MM.1S (cell line): Measurements from ENCODE around the gene DIPK1B.

ENCODE experiments used
- DNase-seq: peaks from one replicate; pipeline ENCODE4 v3.0.0-alpha.2; 2015
- H2AFZ ChIP-seq: fragments of 300-600 bp; sonication (generic); 2 replicates; pipeline ENCODE4 v1.6.0; 2016; ENCODE audit warnings: antibody characterized with exemption, low read length
- H3F3A ChIP-seq: fragments of 300-600 bp; sonication (generic); 2 replicates; pipeline ENCODE4 v1.6.1; 2016; ENCODE audit warnings: mild to moderate bottlenecking, antibody characterized with exemption, low read length, moderate library complexity, mixed read lengths; ENCODE audit not compliant: insufficient read depth
- H3K27ac ChIP-seq: fragments of 300-600 bp; sonication (generic); 2 replicates; pipeline ENCODE4 v1.5.1; 2016; ENCODE audit warnings: mild to moderate bottlenecking, low read length
- H3K27me3 ChIP-seq: fragments of 300-600 bp; sonication (generic); replicated peaks from 2 replicates; pipeline ENCODE4 v1.6.0; 2016; ENCODE audit warnings: low read length; ENCODE audit not compliant: insufficient read depth
- H3K36me3 ChIP-seq: fragments of 300-600 bp; sonication (generic); replicated peaks from 2 replicates; pipeline ENCODE4 v1.6.1; 2016; ENCODE audit warnings: mild to moderate bottlenecking, low read length, mixed read lengths; ENCODE audit not compliant: insufficient read depth
- H3K4me1 ChIP-seq: fragments of 300-600 bp; sonication (generic); 2 replicates; pipeline ENCODE4 v1.6.1; 2016; ENCODE audit warnings: low read length, mixed read lengths
- H3K4me2 ChIP-seq: fragments of 300-600 bp; sonication (generic); 2 replicates; pipeline ENCODE4 v1.6.0; 2016; ENCODE audit warnings: low read depth, low read length
- H3K4me3 ChIP-seq: fragments of 300-600 bp; sonication (generic); 2 replicates; pipeline ENCODE4 v1.5.1; 2016; ENCODE audit warnings: low read length, mixed read lengths
- H3K79me2 ChIP-seq: fragments of 300-600 bp; sonication (generic); 2 replicates; pipeline ENCODE4 v1.6.1; 2016; ENCODE audit warnings: mixed run types, low read length, mixed read lengths
- H3K9ac ChIP-seq: fragments of 300-600 bp; sonication (generic); 2 replicates; pipeline ENCODE4 v1.6.1; 2016; ENCODE audit warnings: low read length, mixed read lengths
- H3K9me2 ChIP-seq: fragments of 300-600 bp; sonication (generic); replicated peaks from 2 replicates; pipeline ENCODE4 v1.6.1; 2016; ENCODE audit warnings: mild to moderate bottlenecking, low read length, mixed read lengths; ENCODE audit not compliant: insufficient read depth
- H3K9me3 ChIP-seq: fragments of 300-600 bp; sonication (generic); replicated peaks from 2 replicates; pipeline ENCODE4 v1.6.1; 2016; ENCODE audit warnings: mild to moderate bottlenecking, low read length, mixed read lengths; ENCODE audit not compliant: insufficient read depth
- H4K20me1 ChIP-seq: fragments of 300-600 bp; sonication (generic); 2 replicates; pipeline ENCODE4 v1.6.1; 2016; ENCODE audit warnings: mild to moderate bottlenecking, low read length, moderate library complexity, mixed read lengths; ENCODE audit not compliant: insufficient read depth
- EZH2 ChIP-seq: fragments of 300-600 bp; sonication (generic); optimal IDR thresholded peaks from 2 replicates; pipeline ENCODE3; 2017; ENCODE audit warnings: low read depth, mild to moderate bottlenecking, antibody characterized with exemption, low read length, mixed read lengths
- EZH2phosphoT487 ChIP-seq: fragments of 300-600 bp; sonication (generic); IDR thresholded peaks from 2 replicates; pipeline ENCODE4 v1.6.1; 2018; ENCODE audit warnings: antibody characterized with exemption, low read length
- TF ChIP-seq, protein P1 (sequence below): fragments of 300-600 bp; sonication (generic); IDR thresholded peaks from 2 replicates; pipeline ENCODE4 v1.5.1; 2016; ENCODE audit warnings: antibody characterized with exemption, low read length, mixed read lengths

DIPK1B gene

DNA sequence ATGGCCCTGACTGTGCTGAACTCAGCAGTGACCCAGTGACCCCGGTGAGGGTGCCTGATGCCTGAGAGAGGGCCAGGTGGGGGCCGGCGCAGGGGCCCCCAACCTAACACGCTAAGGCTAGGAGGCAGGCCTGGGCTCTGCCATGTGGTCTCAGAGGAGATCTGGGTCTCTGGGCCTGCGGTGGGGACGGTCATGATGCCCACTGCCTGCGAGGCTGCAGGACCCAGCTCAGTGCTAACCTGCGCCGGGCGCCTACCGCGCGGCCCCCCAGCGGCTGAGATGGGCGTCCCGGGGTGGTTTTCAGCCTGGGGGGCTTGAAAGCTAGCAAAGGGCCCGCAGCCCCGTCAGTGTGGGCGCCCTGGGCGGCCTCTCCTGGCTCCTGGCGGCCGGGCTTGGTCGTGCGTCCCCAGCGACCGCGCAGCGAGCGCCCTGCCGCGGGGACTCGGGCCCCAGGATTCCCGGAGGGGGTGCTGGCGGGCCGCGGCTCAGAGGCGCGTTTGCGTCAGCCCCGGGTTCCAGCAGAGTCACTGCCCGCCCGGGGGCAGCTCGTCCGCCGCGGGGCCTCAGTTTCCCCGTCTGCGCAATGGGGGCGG lies 47.2 kb upstream of the DIPK1B start:
- DNase-seq: no peak
- Histone ChIP-seq H3K9ac (no peak overlapping the region), H3K4me2 (no peak overlapping the region), H3K79me2 (no peaks in the 10 kb centered on the region), H3K4me3 (no peak overlapping the region), H3F3A (no peaks in the 10 kb centered on the region), H3K27ac (no peak overlapping the region), H3K4me1 (no peaks in the 10 kb centered on the region), H3K9me3 (no peaks in the 10 kb centered on the region), H4K20me1 (no peaks in the 10 kb centered on the region), H3K9me2 (no peaks in the 10 kb centered on the region), H2AFZ (no peak overlapping the region), H3K36me3 (no peaks in the 10 kb centered on the region), H3K27me3 (peaks cover 89% of the 10 kb centered on the region)
- TF ChIP-seq, protein P1, sequence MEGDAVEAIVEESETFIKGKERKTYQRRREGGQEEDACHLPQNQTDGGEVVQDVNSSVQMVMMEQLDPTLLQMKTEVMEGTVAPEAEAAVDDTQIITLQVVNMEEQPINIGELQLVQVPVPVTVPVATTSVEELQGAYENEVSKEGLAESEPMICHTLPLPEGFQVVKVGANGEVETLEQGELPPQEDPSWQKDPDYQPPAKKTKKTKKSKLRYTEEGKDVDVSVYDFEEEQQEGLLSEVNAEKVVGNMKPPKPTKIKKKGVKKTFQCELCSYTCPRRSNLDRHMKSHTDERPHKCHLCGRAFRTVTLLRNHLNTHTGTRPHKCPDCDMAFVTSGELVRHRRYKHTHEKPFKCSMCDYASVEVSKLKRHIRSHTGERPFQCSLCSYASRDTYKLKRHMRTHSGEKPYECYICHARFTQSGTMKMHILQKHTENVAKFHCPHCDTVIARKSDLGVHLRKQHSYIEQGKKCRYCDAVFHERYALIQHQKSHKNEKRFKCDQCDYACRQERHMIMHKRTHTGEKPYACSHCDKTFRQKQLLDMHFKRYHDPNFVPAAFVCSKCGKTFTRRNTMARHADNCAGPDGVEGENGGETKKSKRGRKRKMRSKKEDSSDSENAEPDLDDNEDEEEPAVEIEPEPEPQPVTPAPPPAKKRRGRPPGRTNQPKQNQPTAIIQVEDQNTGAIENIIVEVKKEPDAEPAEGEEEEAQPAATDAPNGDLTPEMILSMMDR: no peak
- TF ChIP-seq EZH2: no peak
- TF ChIP-seq EZH2phosphoT487: no peak

DNA sequence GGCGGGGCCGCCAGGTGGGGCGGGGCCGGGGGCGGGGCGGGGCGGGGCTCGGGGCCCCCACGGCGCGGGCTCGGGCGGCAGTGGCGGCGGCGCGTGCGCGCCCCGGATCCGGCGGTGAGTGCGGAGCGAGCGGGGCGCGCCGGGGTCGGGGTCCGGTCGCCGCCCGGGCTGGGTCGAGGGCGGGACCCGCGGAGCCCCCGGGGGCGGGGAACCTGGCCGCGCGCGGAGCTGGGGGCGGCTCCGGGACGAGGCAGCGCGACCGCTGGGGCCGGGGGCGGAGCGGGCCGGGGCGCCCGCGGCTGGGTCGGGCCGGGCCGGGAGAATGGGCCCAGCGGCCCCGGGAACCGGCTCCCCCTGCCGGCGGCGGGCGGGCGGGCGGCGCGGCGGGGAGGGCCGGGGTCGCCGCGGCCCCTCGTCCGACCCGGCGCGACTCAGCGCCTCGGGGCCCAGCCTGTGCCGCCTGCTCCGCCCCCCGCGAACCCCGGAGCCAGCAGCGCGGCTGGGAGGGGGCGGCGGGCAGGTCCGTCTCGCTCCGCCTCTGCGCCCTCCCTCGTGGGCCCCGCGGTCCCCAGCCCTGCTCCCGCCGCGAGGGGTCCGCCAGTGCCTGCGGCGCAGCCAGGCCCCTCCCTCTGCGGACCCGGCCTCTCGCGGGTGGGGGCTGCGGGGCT lies 46.5 kb upstream of the DIPK1B start:
- Histone ChIP-seq H3K9ac (no peak overlapping the region), H3K36me3 (no peaks in the 10 kb centered on the region), H3K27me3 (peaks cover 89% of the 10 kb centered on the region), H3K79me2 (no peaks in the 10 kb centered on the region), H3K9me2 (no peaks in the 10 kb centered on the region), H3F3A (no peaks in the 10 kb centered on the region), H4K20me1 (no peaks in the 10 kb centered on the region), H3K9me3 (no peaks in the 10 kb centered on the region), H3K4me1 (no peaks in the 10 kb centered on the region), H3K4me3 (no peak overlapping the region), H3K27ac (no peak overlapping the region), H3K4me2 (no peak overlapping the region), H2AFZ (no peak overlapping the region)
- TF ChIP-seq, protein P1: no peak
- TF ChIP-seq EZH2phosphoT487: no peak
- TF ChIP-seq EZH2: no peak
- no peak for DNase-seq

DNA sequence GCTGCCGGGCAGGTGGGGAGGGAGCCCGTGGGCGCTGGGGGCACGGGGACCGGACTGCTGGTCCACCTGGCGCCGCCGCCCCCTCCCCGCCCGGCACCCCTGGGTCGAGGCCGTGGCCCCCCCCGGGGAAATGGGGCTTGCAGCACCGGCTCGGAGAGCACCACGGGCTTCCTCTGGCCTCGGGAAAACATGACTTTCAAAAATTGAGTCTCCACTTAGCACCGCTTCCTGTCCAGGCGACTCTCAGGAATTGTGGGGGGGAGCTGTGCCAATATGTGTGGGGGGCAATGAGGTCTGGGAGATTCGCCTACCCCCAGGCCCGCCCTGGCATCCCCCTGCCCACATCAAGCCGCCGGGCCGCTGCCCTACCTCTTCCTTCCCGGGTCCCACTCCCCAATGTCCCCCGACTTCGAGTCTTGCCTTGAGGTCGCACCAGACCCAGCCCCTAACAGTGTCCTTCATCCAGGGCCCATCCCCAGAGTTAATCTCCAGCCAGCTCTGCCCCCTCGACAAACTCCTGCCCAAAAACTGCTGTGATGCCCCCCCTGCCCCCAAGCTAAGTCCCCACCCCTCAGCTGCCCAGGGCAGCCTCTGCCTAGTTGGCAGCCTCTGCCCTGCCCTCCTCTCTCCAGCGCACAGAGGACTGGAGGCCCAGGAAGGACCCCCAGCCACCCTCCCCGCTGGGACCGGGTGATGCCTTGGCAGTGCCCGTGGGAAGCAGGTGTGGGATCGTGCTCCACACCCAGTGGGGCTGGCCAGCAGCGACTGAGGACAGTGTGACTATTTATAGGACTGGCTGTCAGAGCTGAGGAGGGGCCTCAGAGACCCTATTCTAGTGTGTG lies 45.8 kb upstream of the DIPK1B start:
- TF ChIP-seq EZH2 (no peak), EZH2phosphoT487 (no peak)
- TF ChIP-seq, protein P1: no peak
- Histone ChIP-seq H3K9me3 (no peaks in the 10 kb centered on the region), H3K4me2 (no peak overlapping the region), H3K27me3 (peaks cover 87% of the 10 kb centered on the region), H3F3A (no peaks in the 10 kb centered on the region), H3K9me2 (no peaks in the 10 kb centered on the region), H4K20me1 (no peaks in the 10 kb centered on the region), H3K4me1 (no peaks in the 10 kb centered on the region), H2AFZ (no peak overlapping the region), H3K27ac (no peak overlapping the region), H3K4me3 (no peak overlapping the region), H3K9ac (no peak overlapping the region), H3K36me3 (no peaks in the 10 kb centered on the region), H3K79me2 (no peaks in the 10 kb centered on the region)
- no peak for DNase-seq
